Activated CD8-positive, alpha-beta memory T cell treated with anti-CD3 and anti-CD28 coated beads, Interleukin-2, amount 50 U/mL, for 24 hours (primary cell): ENCODE data around the gene GPN2.

Experiments used
- DNase-seq: peaks from one replicate; pipeline ENCODE4 v3.0.0-alpha.2; 2020; ENCODE audit errors: extremely low read depth

The GPN2 gene

GRCh38 chr1:26889551-26890466 lies at the start of gene GPN2:
TSS of gene GPN2 (minus strand) at chr1:26890283. CDS start at chr1:26890096, 187 bp downstream.
- DNase-seq: peak; percentile 47

- no peak for DNase-seq
Measured at GRCh38 chr1:26938659-26939025, 48.6 kb upstream of the GPN2 start.

GRCh38 chr1:26938004-26938658 lies 48.0 kb upstream of the GPN2 start:
- DNase-seq: no peak

GRCh38 chr1:26936823-26937222 lies 46.7 kb upstream of the GPN2 start:
- DNase-seq: no peak

GRCh38 chr1:26932531-26932930 lies 42.4 kb upstream of the GPN2 start:
- no peak for DNase-seq

GRCh38 chr1:26923711-26924110 lies 33.6 kb upstream of the GPN2 start:
- no peak for DNase-seq

- no peak for DNase-seq
Measured at GRCh38 chr1:26922901-26923300, 32.8 kb upstream of the GPN2 start.

- DNase-seq: no peak
Measured at GRCh38 chr1:26922431-26922729, 32.3 kb upstream of the GPN2 start.

- DNase-seq: peak; percentile 90
Measured at GRCh38 chr1:26921540-26922430, 31.7 kb upstream of the GPN2 start, which contains the start of gene NUDC. TSS of gene NUDC (plus strand) at chr1:26921743. CDS start at chr1:26921849, 106 bp downstream.

GRCh38 chr1:26921126-26921539 lies 31.1 kb upstream of the GPN2 start:
- no peak for DNase-seq

- no peak for DNase-seq
Measured at GRCh38 chr1:26915204-26915842, 25.2 kb upstream of the GPN2 start.

GRCh38 chr1:26913754-26914619 lies 23.9 kb upstream of the GPN2 start, which contains the start of gene NR0B2:
TSS of gene NR0B2 (minus strand) at chr1:26913975. CDS start at chr1:26913940, 35 bp downstream.
- DNase-seq: no peak

GRCh38 chr1:26913389-26913753 lies 23.3 kb upstream of the GPN2 start:
- no peak for DNase-seq

- DNase-seq: no peak
Measured at GRCh38 chr1:26912147-26912490, 22.0 kb upstream of the GPN2 start.

- no peak for DNase-seq
Measured at GRCh38 chr1:26911399-26912146, 21.5 kb upstream of the GPN2 start.

GRCh38 chr1:26910343-26911160 lies 20.5 kb upstream of the GPN2 start:
- no peak for DNase-seq

- no peak for DNase-seq
Measured at GRCh38 chr1:26909951-26910342, 19.9 kb upstream of the GPN2 start.

GRCh38 chr1:26907071-26907917 lies 17.2 kb upstream of the GPN2 start:
- DNase-seq: no peak
